Measurements from ENCODE around the gene SKIC2. TPM values are rescaled to one million over a fixed set of nuclear protein-coding genes. Genes with fewer than 3 reads are reported as not detected.
"Not testable (repeated sequence)": the region's sequence is repeated elsewhere in the genome, so short reads cannot be mapped to it uniquely, and the experiment has no call there.

SKIC2 gene
- total RNA-seq, 3 donors from 2014 or later: 58.6 to 87.2 (median 81.2) TPM

GRCh38 chr6:31977816-31978431, 18.9 kb downstream of the SKIC2 start:
- intact Hi-C loops (cut with DNase I, micrococcal nuclease): no loop called here
- Histone ChIP-seq H3K36me3 (ENCODE audit: low read depth) (no peaks in the 10 kb centered on the region), H3K9me3 (no peaks in the 10 kb centered on the region), H3K4me3 (no peak overlapping the region), H3K4me1 (ENCODE audit: low read depth) (peaks cover 4% of the 10 kb centered on the region)
- no peak for ATAC-seq
- no peak for DNase-seq
- no peak for TF ChIP-seq CTCF (IDR thresholded peaks at IDR 0.05)

DNA sequence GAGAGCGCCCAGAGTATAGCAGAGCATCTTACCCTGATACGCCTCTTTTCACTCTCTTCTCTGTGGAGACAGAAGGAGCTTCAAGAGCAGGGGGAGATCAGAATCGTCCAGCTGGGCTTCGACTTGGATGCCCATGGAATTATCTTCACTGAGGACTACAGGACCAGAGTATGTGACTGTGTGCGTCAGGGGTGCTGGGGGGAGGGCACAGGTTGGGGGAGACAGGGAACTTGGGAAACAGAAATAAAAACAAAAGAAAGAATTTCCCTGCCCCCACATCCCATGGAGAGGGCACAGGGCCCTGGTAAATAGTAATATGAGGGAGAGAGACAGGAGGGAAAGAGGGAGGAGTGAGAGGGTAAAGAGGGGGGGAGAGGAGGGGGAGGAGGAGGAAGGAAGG, 19.9 kb downstream of the SKIC2 start:
- H3K4me3 ChIP-seq: no peak overlapping the region

DNA sequence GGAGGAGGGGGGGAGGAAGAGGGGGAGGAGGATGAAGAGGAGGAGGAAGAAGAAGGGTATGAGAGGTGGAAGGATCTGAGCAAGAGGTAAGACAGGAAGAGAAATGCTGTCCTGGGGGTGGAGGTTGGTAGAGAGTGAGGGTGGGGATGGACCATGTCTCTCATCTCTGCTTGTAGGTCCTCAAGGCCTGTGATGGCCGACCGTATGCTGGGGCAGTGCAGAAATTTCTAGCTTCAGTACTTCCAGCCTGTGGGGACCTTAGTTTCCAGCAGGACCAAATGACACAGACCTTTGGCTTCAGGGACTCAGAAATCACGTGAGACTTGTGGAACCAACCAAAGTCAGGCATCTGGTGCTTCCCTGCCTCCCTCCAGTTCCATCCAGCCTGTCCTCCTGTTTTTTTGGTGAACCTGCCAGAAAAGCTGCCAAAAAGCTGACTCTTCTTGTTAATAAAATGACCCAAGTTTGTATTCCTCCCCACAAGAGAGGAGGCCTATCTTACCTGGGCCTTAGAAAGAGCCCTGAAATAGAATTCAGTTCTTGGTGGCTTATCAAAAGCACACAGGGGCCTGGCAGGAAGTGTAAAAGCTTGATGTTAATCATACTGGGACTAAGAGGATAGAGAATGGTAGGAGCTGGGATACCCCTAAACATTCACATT, 20.4 kb downstream of the SKIC2 start:
- no peaks in the 10 kb centered on the region for H3K36me3 ChIP-seq (ENCODE audit: low read depth)
- intact Hi-C loops (cut with DNase I, micrococcal nuclease): no loop called here
- DNase-seq (no peak), ATAC-seq (no peak)
- no peaks in the 10 kb centered on the region for H3K9me3 ChIP-seq
- TF ChIP-seq CTCF (IDR thresholded peaks at IDR 0.05): no peak
- H3K4me3 ChIP-seq: no peak overlapping the region
- no peaks in the 10 kb centered on the region for H3K4me1 ChIP-seq (ENCODE audit: low read depth)

More for the DNA sequence above, 19.9 kb downstream of the SKIC2 start:
- H3K4me1 ChIP-seq (ENCODE audit: low read depth): no peaks in the 10 kb centered on the region
- no peaks in the 10 kb centered on the region for H3K9me3 ChIP-seq
- DNase-seq (peak in 1 of 3 donors; percentile 3), ATAC-seq (no peak)
- no peaks in the 10 kb centered on the region for H3K36me3 ChIP-seq (ENCODE audit: low read depth)
- no peak for TF ChIP-seq CTCF (IDR thresholded peaks at IDR 0.05)
- intact Hi-C loops (cut with DNase I, micrococcal nuclease): no loop called here

- intact Hi-C loops (cut with DNase I, micrococcal nuclease); ATAC-seq; H3K4me3 ChIP-seq; H3K9me3 ChIP-seq; H3K4me1 ChIP-seq (ENCODE audit: low read depth); H3K36me3 ChIP-seq (ENCODE audit: low read depth): not testable (repeated sequence)
- peak in 1 of 3 donors; percentile 25 for DNase-seq
Observed at GRCh38 chr6:31980195-31980876, 21.4 kb downstream of the SKIC2 start.

DNA sequence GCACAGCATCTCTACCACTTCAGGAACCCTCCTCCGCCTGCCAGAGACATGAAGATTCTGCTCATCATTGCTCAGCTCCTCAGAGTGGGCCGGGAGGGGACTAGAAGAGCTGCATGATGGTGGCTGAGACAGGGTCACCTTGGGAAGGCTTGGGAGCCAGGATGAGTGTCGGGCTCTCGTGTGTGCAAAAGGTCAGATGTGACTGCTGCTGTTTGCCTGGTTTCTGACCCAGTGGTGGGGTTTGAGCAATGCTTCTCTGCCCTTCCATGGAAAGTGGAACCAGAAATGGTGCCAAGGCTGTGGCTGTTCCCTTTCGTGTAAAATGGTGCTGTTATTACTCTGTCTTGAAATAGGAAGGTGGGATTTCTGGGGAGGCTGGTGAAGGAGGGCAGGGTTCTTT, 22.0 kb downstream of the SKIC2 start:
- H3K4me1 ChIP-seq (ENCODE audit: low read depth); H3K4me3 ChIP-seq; intact Hi-C loops (cut with DNase I, micrococcal nuclease); H3K36me3 ChIP-seq (ENCODE audit: low read depth); H3K9me3 ChIP-seq; DNase-seq; ATAC-seq: not testable (repeated sequence)

DNA sequence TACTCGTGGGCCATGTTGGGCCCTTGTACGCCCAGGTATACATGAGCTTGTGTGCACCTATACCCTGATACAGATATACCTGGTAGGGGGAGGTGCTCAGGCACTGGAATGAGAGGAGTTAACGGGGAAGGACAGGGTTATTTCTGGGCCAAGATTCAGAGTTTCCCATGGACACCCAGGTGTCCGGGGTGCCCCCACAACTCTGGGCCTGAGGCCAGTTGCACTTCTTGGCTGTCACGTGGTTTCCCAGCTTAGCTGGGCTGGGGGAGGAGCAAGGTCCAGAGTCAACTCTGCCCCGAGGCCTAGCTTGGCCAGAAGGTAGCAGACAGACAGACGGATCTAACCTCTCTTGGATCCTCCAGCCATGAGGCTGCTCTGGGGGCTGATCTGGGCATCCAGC, 22.8 kb downstream of the SKIC2 start, which contains the start of gene C4A:
Gene C4A, plus strand, starts transcription at position 314 of the 400 bp plus-strand sequence. Its CDS starts 51 bp downstream, at position 365.
- H3K36me3 ChIP-seq (ENCODE audit: low read depth): not testable (repeated sequence)
- peak; percentile 56 for ATAC-seq

GRCh38 chr6:31989363-31989762, 30.4 kb downstream of the SKIC2 start:
- H3K36me3 ChIP-seq (ENCODE audit: low read depth); DNase-seq; intact Hi-C loops (cut with DNase I, micrococcal nuclease); H3K4me1 ChIP-seq (ENCODE audit: low read depth); ATAC-seq; H3K9me3 ChIP-seq; H3K4me3 ChIP-seq: not testable (repeated sequence)

More for the DNA sequence above, 22.8 kb downstream of the SKIC2 start, which contains the start of gene C4A:
- H3K4me1 ChIP-seq (ENCODE audit: low read depth); H3K4me3 ChIP-seq; intact Hi-C loops (cut with DNase I, micrococcal nuclease); DNase-seq; H3K9me3 ChIP-seq: not testable (repeated sequence)

DNA sequence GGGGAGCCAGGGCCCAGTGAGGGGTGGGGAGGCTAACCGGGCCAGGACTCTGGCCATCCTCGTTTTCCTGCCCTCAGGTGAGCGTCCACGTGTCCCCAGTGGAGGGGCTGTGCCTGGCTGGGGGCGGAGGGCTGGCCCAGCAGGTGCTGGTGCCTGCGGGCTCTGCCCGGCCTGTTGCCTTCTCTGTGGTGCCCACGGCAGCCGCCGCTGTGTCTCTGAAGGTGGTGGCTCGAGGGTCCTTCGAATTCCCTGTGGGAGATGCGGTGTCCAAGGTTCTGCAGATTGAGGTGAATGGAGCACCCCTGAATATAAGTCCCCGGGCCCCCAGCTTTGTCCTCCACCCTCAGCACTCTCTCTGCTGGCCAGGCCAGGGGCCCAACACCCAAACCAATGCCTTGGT, 35.4 kb downstream of the SKIC2 start:
- ATAC-seq; H3K4me1 ChIP-seq (ENCODE audit: low read depth); H3K36me3 ChIP-seq (ENCODE audit: low read depth); H3K4me3 ChIP-seq; H3K9me3 ChIP-seq; intact Hi-C loops (cut with DNase I, micrococcal nuclease): not testable (repeated sequence)
- peak in 2 of 3 donors; percentile 5 to 30 for DNase-seq

DNA sequence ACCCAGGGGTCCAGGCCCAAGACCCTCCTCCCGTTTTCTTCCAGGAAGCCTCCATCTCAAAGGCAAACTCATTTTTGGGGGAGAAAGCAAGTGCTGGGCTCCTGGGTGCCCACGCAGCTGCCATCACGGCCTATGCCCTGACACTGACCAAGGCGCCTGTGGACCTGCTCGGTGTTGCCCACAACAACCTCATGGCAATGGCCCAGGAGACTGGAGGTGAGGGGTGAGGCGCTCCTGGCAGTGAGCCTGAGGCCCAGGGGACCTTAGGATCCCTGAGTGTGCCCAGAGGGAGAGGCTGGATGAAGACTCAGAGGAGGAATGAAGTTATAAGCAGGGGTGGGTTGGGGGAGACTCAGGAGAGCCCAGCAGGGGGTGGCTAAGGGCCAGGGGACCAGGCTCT, 37.4 kb downstream of the SKIC2 start:
- H3K9me3 ChIP-seq; intact Hi-C loops (cut with DNase I, micrococcal nuclease); ATAC-seq; H3K36me3 ChIP-seq (ENCODE audit: low read depth); H3K4me3 ChIP-seq; H3K4me1 ChIP-seq (ENCODE audit: low read depth): not testable (repeated sequence)
- DNase-seq: peak in 2 of 3 donors; percentile 8 to 27

DNA sequence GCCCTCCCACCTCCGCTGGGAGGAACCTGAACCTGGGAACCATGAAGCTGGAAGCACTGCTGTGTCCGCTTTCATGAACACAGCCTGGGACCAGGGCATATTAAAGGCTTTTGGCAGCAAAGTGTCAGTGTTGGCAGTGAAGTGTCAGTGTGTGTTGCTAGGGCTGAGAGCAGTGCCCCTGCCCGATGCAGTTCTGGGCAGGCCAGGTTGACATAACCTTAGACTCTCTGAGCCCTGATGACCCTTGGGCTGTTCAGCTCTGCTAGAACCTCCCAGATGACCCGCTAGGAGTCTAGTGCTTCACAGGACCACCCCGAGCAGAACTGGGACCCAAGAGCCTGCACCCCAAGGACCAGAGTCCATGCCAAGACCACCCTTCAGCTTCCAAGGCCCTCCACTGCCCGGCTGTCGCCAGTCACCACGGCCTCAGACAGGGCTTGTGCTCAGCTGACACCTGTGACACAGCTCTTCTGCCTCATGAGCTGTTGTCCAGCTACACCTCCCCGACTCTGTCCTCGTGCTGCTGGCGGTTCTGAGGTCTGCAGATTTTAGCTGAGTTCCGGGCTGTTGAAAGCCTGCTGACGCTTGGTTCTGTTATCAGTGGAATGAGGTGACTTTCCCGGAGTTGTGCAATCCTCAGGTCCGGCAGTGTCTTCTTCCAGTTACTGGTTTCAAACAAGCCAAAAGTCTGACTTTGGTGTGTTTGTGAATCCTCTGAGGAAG, 43.7 kb downstream of the SKIC2 start:
- H3K4me3 ChIP-seq; H3K4me1 ChIP-seq (ENCODE audit: low read depth); H3K9me3 ChIP-seq; ATAC-seq; DNase-seq; H3K36me3 ChIP-seq (ENCODE audit: low read depth); intact Hi-C loops (cut with DNase I, micrococcal nuclease): not testable (repeated sequence)
